ENCODE measurements around the gene NOG.

DNA sequence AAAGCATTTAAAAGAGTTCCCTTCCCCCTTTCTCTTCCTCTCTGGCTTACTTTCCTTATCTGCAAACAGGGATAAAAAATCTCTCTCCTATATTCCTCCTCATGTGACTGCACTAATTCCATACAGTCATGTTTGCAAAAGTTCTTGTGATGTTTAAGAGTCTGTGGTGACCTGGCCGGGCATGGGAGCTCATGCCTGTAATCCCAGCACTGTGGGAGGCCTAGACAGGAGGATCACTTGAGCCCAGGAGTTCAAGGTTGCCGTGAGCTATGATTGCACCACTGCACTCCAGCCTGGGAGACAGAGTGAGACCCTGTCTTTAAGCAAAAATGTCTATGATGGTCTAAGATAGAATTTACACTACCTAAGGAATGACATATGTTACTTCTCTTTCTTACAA lies 19.6 kb downstream of the NOG start:
- no peak for TF ChIP-seq EP300 (IDR thresholded peaks at IDR 0.05)
- TF ChIP-seq, protein P1, sequence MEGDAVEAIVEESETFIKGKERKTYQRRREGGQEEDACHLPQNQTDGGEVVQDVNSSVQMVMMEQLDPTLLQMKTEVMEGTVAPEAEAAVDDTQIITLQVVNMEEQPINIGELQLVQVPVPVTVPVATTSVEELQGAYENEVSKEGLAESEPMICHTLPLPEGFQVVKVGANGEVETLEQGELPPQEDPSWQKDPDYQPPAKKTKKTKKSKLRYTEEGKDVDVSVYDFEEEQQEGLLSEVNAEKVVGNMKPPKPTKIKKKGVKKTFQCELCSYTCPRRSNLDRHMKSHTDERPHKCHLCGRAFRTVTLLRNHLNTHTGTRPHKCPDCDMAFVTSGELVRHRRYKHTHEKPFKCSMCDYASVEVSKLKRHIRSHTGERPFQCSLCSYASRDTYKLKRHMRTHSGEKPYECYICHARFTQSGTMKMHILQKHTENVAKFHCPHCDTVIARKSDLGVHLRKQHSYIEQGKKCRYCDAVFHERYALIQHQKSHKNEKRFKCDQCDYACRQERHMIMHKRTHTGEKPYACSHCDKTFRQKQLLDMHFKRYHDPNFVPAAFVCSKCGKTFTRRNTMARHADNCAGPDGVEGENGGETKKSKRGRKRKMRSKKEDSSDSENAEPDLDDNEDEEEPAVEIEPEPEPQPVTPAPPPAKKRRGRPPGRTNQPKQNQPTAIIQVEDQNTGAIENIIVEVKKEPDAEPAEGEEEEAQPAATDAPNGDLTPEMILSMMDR (IDR thresholded peaks at IDR 0.05), result no peak
- TF ChIP-seq POLR2A (IDR thresholded peaks at IDR 0.05), result no peak
- TF ChIP-seq POLR2AphosphoS5 (IDR thresholded peaks at IDR 0.05), result no peak
